GM21529 (cell line): ENCODE results near the gene CENPV.
"Not testable (repeated sequence)": the region's sequence is repeated elsewhere in the genome, so short reads cannot be mapped to it uniquely, and the experiment has no call there.

Experiments
- ATAC-seq: cut with Tn5 transposase; IDR thresholded peaks from one replicate; pipeline ENCODE4 v1.9.1; 2021; ENCODE audit not compliant: unreplicated experiment

CENPV gene

DNA sequence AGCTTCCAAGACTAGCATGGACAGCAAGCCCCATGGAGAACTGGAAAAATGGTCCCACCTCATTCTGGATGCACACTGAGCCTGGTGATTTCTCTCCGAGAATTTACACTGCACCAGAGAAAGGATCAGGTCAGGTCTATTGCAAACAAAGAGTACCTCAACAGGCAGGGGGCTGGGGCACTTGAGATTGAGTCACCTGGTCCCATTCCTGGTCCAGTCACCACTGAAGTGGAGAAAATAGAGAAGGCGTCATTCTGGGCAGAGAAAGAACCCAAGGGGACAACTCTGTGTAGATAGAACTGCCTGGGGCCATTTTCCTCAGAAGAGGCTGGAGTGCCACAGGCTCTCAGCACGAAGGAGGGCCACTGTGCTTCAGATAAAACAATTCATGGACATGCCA lies 38.4 kb downstream of the CENPV start:
- ATAC-seq: no peak

DNA sequence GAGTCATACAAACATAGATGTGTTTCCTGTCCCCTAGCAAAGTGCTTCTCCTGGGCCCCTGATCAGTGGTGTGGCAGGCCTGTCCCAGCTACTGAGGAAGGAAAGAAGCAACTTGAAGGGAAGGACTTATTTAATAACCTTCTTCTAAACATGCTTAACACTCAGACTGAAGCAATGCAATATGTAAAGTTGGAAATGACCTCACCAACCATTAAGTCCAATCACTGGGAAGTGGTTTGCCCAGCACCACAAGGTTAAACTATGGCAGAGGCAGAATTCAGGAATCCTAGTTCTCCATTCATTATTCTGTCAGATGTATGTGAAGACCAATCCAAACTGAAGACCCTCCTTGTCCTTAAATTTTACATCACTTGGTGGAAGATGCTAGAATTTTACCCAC lies 39.1 kb downstream of the CENPV start:
- no peak for ATAC-seq

DNA sequence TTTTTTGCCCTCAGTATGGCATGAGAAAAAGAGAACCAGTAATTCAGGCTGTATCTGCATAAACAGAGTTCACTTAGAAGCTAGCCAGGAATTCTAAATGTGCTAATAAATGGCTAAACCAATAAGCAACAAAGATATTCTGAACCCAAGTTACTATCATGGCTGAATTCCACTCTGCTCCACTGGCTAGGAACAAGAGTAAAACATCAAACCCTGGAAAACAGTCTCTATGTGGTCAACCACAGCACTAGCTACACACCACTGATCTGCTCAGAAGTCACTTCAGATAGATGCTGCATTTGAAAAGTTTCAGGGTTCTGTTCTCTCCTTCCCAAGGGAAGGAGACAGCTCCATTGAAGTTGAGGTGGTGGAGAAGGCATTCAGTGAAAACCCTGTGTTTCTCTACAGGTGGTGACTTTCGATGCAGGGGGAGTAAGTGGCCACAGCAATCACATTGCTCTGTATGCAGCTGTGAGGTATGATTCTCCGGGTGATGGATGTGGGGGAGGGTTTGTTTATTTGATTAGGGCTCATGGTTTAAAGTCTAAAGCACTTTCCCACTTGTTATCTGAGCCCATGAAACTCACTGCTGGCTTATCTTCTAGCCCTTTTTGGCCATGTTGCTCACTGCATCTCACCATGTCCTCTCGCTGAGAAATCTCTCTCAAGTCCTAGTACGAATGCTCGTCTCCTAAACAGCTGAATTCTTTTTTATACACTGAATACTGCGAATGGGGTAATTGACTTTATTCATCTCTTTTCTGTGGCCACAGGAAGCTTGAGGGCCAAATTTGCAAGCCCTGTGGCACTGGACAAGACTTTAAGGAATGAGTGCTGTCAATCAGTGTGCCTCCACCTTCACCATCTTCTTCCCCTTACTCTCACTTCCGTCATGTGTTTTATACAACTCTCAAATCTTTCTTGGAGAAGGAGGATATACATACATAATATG lies 39.9 kb downstream of the CENPV start:
- no peak for ATAC-seq

DNA sequence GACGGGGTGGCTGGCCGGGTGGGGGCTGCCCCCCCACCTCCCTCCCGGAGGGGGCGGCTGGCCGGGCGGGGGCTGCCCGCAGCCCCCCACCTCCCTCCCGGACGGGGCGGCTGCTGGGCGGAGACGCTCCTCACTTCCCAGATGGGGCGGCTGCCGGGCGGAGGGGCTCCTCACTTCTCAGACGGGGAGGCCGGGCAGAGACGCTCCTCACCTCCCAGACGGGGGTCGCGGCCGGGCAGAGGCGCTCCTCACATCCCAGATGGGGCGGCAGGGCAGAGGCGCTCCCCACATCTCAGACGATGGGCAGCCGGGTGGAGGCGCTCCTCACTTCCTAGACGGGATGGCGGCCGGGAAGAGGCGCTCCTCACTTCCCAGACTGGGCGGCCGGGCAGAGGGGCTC lies 41.2 kb downstream of the CENPV start:
- ATAC-seq: not testable (repeated sequence)

DNA sequence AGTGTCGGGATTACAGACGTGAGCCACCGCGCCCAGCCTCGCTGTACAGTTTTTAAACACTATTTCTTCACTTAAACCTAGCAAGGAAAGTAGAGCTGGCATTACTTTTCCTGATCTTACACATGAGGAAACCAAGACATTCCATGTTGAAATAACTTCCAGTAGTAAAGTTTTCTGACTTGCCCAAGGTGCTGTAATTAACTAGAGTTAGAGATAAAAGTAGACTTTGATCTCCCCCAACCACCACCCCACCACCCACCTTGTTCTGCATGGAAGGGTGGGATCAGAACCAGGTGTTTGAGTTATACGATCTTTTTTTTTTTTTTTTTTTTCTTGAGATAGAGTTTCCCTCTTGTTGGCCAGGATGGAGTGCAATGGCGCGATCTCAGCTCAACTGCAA lies 47.1 kb downstream of the CENPV start:
- no peak for ATAC-seq

DNA sequence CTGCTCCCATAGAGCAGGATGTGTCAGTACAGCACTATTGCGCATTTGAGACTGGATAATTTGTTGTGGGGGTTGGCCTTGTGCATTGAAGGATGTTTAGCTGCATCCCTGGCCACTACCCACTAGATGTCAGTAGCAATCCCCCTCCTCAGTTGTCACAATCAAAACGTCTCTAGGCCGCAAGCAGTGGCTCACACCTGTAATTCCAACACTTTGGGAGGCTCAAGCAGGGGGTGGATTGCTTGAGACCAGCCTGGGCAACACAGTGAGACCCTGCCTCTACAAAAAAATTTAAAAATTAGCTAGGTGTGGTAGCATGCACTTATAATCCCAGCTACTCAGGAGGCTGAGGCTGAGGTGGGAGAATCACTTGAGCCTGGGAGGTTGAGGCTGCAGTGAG lies 48.4 kb downstream of the CENPV start:
- ATAC-seq: no peak

DNA sequence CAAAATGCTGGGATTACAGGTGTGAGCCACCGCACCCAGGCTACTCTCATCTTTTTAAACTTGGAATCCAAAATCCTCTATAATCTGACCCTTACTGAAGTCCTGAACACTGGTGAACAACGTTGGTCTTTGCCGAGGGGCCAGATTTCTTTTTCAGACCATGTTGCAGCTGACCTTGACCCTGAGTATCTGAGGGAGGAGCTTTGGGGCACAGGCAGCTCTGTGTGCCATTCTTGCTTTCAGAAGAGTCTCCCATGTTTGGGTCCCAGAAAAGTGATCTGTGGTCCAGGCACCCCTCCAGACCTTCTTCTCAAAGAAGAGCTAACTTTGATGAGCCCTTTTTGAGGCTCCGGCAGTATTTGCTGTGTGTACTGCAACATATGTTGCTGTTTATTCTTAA lies 50.4 kb downstream of the CENPV start:
- ATAC-seq: no peak

DNA sequence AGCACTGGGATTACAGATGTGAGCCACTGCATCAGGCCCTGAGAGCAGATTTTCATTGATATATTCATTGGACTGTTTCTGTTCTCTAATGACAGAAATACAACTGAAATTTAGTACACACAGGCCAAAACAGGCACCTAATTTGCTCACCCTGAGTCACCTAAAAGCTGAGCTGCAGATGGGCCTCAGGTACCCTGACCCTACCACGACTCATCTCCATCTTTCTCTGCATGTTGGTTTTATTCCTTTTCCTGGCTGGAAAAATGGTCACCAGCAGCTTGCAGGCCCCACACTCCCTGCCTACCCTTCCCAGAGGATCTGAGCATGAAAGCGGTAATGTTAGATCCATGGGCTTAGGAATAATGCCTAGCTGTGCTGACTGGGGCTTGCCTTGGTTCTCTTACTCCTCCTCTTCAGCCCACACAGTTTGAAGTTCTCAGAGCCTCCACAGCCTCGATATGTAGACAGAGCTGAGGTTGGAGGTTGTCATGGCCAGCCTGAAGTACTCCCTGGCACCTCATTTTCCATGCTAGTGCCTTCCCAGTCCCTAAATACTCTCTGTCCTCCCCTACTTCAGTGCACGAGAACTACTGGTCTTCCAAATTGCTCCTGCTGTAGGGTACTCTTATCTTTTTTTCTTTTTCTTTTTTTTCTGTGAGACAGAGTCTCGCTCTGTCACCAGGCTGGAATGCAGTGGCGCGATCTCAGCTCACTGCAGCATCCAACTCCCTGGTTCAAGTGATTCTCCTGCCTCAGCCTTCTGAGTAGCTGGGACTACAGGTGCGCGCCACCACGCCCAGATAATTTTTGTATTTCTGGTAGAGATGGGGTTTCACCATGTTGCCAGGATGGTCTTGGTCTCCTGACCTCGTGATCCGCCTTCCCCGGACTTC lies 51.1 kb downstream of the CENPV start:
- no peak for ATAC-seq

DNA sequence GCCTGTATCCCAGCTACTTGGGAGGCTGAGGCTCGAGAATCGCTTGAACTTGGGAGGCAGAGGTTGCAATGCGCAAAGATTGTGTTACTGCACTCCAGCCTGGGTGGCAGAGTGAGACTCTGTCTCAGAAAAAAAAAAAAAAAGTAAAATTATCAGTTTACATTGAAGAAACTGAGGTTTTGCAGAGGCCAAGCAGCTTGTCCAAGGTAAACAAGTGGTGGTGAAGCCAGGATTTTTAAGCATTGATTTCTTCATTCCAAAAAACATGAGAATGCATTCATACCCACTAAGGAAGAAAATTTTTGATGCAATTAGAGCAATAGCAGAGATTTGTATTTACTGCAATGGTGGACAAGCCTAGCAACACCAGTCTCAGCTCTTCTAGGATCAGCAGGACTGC lies 52.7 kb downstream of the CENPV start:
- ATAC-seq: no peak

DNA sequence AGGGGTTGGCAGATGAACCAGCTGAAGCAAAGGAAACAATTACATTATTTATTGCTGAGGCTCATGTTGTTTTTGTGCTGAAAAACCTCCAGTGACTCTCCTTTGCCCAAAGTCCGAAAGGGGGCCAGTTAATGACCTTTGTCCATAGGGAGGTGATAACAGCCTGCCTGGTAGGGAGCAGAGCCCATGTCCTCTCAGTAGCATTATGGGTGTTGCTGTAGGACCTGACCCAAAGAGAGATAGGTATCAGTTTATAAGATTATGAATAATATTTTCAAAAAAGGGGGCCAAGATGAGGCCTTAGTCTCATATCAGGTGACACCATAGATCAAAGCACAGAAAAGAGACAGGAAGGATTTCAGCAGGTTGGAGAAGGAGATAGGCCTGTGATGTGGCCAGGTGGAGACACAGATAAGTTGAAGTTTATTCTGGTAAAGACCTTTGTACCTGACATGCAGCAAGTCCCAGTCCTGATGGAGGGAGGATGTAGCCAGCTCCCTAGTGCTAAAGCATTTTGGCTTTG lies 55.1 kb downstream of the CENPV start:
- ATAC-seq: no peak

DNA sequence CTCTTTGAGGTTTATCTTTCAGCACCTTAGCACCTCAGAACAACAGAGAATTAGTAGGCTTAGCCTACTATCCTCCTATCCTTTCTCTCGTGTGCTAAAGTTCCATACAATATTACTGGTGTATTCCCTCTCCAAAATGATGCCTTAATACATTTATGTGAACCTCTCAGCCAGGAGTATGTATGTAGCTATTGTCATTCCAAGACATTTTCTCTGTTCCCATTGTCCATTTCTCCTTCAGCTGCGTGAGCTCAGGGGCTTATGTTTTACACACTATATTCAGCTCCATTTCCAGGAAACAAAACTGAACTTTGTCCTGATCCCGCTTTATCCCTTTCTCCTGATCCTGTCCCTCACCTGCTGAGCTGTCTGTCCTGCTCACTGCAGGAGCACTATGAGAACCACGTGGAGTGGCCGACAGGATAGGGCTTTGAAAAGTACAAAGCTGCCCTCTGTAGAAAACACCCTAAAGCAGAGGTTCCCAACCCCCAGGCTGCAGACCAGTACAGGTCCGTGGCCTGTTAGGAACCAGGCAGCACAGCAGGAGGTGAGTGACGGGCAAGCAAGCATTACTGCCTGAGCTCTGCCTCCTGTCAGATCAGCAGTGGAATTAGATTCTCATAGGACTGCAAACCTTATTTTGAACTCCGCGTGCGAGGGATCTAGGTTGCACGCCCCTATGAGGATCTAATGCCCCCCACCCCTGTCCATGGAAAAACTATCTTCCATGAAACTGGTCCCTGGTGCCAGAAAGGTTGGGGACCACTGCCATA lies 55.7 kb downstream of the CENPV start:
- no peak for ATAC-seq

DNA sequence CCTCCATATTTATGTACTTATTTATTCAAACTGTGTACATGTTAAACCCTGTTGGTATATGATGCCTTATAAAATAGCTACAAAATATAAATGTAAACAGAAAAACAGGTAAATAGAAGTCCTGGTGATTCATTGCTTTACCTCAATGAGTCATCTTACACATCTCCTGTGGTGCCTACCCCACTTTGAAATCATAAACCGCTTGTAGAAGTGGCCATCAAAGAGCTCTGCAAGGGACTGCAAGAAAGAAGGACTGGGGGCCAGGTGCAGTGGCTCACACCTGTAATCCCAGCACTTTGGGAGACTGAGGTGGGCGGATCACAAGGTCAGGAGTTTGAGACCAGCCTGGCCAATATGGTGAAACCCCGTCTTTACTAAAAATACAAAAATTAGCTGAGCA lies 57.2 kb downstream of the CENPV start:
- ATAC-seq: not testable (repeated sequence)

DNA sequence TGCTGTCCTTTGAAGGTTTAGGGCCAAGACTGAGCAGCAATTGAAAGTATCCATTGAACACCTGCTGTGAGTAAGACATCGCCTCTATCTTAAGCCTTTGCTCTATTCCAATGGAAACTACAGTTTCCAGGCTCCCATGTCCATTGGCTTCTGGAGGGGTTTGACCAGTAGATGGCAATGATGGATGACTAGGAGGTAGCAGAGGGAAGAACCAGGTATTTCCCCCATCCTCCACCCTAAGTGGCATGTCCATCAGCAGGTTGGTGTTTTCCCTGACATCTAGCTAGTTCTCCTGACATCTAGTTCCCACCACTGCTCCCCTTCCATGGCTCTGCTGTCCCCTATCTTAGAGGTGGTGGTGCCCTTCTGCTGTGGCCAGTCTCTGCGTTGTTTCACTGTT lies 58.7 kb downstream of the CENPV start:
- no peak for ATAC-seq

DNA sequence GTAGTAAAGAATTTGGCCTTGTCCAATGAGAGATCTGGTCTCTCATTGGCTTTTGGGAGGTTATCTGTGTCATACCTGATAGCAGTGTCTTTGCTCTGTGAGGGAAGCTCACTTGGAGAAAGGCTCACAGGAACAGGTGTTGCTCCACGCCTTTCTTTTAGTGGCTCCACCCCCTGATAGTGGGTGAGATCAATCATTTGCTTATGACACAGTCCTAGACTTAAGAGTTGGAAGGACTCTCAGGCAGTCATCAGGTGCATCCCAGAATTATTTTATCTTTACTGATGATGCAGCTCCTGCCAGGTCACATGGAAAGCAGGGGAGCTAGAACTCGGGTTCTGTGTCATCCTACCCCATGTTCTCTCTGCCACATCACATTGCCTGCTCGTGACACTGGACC lies 59.3 kb downstream of the CENPV start:
- no peak for ATAC-seq
